GM18498 (cell line): ENCODE measurements around the gene SP3.

Experiments used
- ATAC-seq: cut with Tn5 transposase; IDR thresholded peaks from one replicate; pipeline ENCODE4 v1.9.1; 2021; ENCODE audit warnings: mild to moderate bottlenecking, moderate library complexity; ENCODE audit not compliant: unreplicated experiment

SP3 gene

GRCh38 chr2:173860566-173860965, 104.6 kb downstream of the SP3 start:
- ATAC-seq, result no peak

GRCh38 chr2:173860082-173860481, 105.1 kb downstream of the SP3 start:
- no peak for ATAC-seq

GRCh38 chr2:173858291-173858731, 106.9 kb downstream of the SP3 start:
- ATAC-seq, result peak; percentile 86
